CD8-positive, alpha-beta memory T cell (primary cell): ENCODE data around the gene RBM20. TPM values are rescaled to one million over a fixed set of nuclear protein-coding genes. Genes with fewer than 3 reads are reported as not detected.
A peak's percentile ranks its signal among the peaks of the same experiment; 100 is the strongest.
"Not testable (repeated sequence)": the region's sequence is repeated elsewhere in the genome, so short reads cannot be mapped to it uniquely, and the experiment has no call there.

Experiments
- CTCF ChIA-PET: fragments of 350-600 bp; sonication (Branson Sonifier 250); formaldehyde crosslinking; loops from one replicate; lab custom pipeline; 2021; ENCODE audit warnings: antibody characterized with exemption; lab: Charles Lee
- POLR2A ChIA-PET: fragments of 350-600 bp; sonication (Branson Sonifier 250); formaldehyde crosslinking; loops from one replicate; lab custom pipeline; 2021; ENCODE audit warnings: antibody characterized with exemption; lab: Charles Lee
- DNase-seq, 5 donors: peaks; one replicate each; pipeline versions ENCODE4 v3.0.0 to v3.0.0-alpha.2; 2020 to 2022; ENCODE audit warnings: mixed read lengths in 1 of 5
- H3K27ac ChIP-seq: one replicate; pipeline ENCODE4 v1.7.0; 2013; ENCODE audit warnings: low read depth, mild to moderate bottlenecking, low read length, moderate library complexity
- H3K27me3 ChIP-seq: 2 replicates; pipeline ENCODE4 v1.7.0; 2013; ENCODE audit warnings: low read length, mild to moderate bottlenecking; ENCODE audit not compliant: insufficient read depth, poor library complexity, severe bottlenecking
- H3K36me3 ChIP-seq: 2 replicates; pipeline ENCODE4 v1.7.0; 2013; ENCODE audit warnings: mild to moderate bottlenecking, low read length, moderate library complexity; ENCODE audit not compliant: insufficient read depth
- H3K4me1 ChIP-seq: 2 replicates; pipeline ENCODE4 v1.7.0; 2013; ENCODE audit warnings: mild to moderate bottlenecking, low read length, moderate library complexity; ENCODE audit not compliant: insufficient read depth
- H3K4me3 ChIP-seq: 2 replicates; pipeline ENCODE4 v1.7.0; 2013; ENCODE audit warnings: mild to moderate bottlenecking, low read length
- H3K9me3 ChIP-seq: 2 replicates; pipeline ENCODE4 v1.7.0; 2013; ENCODE audit warnings: mild to moderate bottlenecking, low read length
- H3K27ac Mint-ChIP-seq, 8 donors: one replicate each; pipeline ENCODE4 v1.8.0; 2020 to 2021; ENCODE audit warnings: mixed read lengths in 8 of 8, mild to moderate bottlenecking in 6 of 8, inconsistent platforms in 3 of 8, moderate library complexity in 3 of 8
- H3K27me3 Mint-ChIP-seq, 2 donors: one replicate each; pipeline ENCODE4 v1.8.0; 2020 to 2021; ENCODE audit warnings: mixed read lengths in 2 of 2, mild to moderate bottlenecking in 1 of 2, moderate library complexity in 1 of 2
- H3K36me3 Mint-ChIP-seq, 3 donors: one replicate each; pipeline ENCODE4 v1.8.0; 2020 to 2021; ENCODE audit warnings: mixed read lengths in 3 of 3, inconsistent platforms in 1 of 3, mild to moderate bottlenecking in 1 of 3
- H3K4me1 Mint-ChIP-seq, 3 donors: one replicate each; pipeline ENCODE4 v1.8.0; 2020 to 2021; ENCODE audit warnings: mixed read lengths in 3 of 3, inconsistent platforms in 1 of 3, mild to moderate bottlenecking in 1 of 3
- H3K4me3 Mint-ChIP-seq, 7 donors: one replicate each; pipeline ENCODE4 v1.8.0; 2020 to 2021; ENCODE audit warnings: mixed read lengths in 7 of 7, mild to moderate bottlenecking in 6 of 7, moderate library complexity in 4 of 7, inconsistent platforms in 2 of 7
- H3K9me3 Mint-ChIP-seq, 5 donors: one replicate each; pipeline ENCODE4 v1.8.0; 2020 to 2022; ENCODE audit warnings: mixed read lengths in 5 of 5, mild to moderate bottlenecking in 3 of 5, moderate library complexity in 2 of 5, inconsistent platforms in 1 of 5
- polyA plus RNA-seq: library from polyadenylated mRNA; unstranded; fragments of 300-500 nt; fragmentation: Illumina TruSeq; gene quantifications from one replicate; pipeline ENCODE4 v1.2.3, GENCODE V29; 2021
- total RNA-seq, 2 experiments: library from RNA; stranded (reverse); gene quantifications; one replicate each; pipeline ENCODE4 v1.2.3, GENCODE V29; 2021

The RBM20 gene
- total and polyA plus RNA-seq, 3 experiments from 2014 or later, result 0.07 to 0.09 TPM; not detected in 1

DNA sequence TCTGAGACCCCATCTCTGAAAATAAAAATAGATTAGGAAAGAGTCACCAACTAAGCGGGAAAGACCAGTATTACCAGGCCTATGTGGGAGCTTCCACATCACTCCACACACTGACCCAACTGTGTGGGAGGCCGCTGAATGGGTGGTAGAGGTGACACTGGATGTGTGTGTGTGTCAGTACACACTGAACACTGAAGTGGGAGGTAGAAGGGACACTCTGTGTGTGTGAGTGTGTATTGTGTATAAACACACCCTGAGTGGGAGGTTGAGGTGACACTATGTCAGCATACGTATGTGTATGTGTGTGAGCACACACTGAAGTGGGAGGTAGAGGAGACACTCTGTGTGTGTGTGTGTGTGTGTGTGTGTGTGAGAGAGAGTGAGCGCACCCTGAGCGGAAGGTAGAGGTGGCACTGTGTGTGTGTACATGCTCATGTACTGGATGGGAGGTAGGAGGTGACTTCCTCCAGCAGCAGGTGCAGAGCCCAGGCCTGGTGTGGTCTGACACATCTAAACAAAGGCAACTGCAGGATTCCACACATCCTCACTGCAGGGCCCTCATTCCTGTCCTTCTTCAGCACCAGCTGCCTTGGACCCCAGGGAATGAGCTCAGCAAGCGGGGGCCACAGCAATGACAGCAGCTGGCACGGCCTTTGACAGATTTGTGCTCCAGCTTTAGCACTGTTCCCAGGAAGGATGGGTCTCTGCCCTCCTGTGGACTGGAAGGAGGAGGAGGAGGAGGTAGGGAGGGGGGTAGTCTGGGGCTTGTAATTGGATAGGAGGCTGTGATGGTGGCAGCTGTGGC lies 26.5 kb upstream of the RBM20 start:
- no peaks in the 10 kb centered on the region for H3K36me3 Mint-ChIP-seq
- no peak for DNase-seq
- H3K9me3 ChIP-seq, result no peaks in the 10 kb centered on the region
- H3K9me3 Mint-ChIP-seq, result peaks cover 0 to 8% (median 0%) of the 10 kb centered on the region in 5 donors
- H3K36me3 ChIP-seq, result no peaks in the 10 kb centered on the region
- POLR2A ChIA-PET, result no interaction called here
- CTCF ChIA-PET, result interaction anchor here (1.2 kb wide), 1 partner anchor 17 kb away, joined by 3 read pairs; no protein-coding TSS in a partner anchor
- no peaks in the 10 kb centered on the region for H3K27me3 ChIP-seq
- peaks cover 8% of the 10 kb centered on the region for H3K4me1 ChIP-seq
- peaks cover 0 to 2% of the 10 kb centered on the region in 2 donors for H3K27me3 Mint-ChIP-seq
- peak overlapping the region in 2 of 7 donors; percentile 13 to 33 for H3K4me3 Mint-ChIP-seq
- H3K4me3 ChIP-seq, result no peak overlapping the region
- peak overlapping the region in 6 of 8 donors; percentile 2 to 54 (median 42) for H3K27ac Mint-ChIP-seq
- peaks cover 9 to 22% (median 14%) of the 10 kb centered on the region in 3 donors for H3K4me1 Mint-ChIP-seq
- H3K27ac ChIP-seq, result no peak overlapping the region

DNA sequence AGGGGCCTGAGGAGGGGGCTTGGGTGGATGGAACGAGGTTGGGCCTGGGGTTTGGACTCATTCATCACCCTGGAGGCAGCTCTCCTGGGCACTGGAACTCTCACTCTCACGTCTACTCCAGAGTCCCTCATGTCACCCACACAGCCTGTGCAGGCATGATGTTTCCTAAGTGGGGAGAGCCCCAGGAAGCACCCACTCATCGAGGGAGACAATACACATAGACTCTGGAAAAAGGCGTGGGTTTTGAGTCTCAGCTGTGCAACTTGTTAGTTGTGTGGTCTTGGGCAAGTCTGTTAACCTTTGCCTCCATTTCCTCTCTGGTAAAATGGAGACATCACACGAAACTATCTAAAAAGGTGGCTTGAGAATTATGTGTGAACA lies 25.9 kb upstream of the RBM20 start:
- peaks cover 8% of the 10 kb centered on the region for H3K4me1 ChIP-seq
- peaks cover 0 to 2% of the 10 kb centered on the region in 2 donors for H3K27me3 Mint-ChIP-seq
- peaks cover 0 to 8% (median 0%) of the 10 kb centered on the region in 5 donors for H3K9me3 Mint-ChIP-seq
- no peaks in the 10 kb centered on the region for H3K36me3 Mint-ChIP-seq
- no peaks in the 10 kb centered on the region for H3K36me3 ChIP-seq
- ChIA-PET CTCF (no interaction called here), POLR2A (no interaction called here)
- H3K27me3 ChIP-seq, result no peaks in the 10 kb centered on the region
- no peak overlapping the region for H3K4me3 ChIP-seq
- no peak for DNase-seq
- H3K27ac ChIP-seq, result no peak overlapping the region
- H3K27ac Mint-ChIP-seq, result peak overlapping the region in 2 of 8 donors; percentile 2 to 45
- H3K9me3 ChIP-seq, result no peaks in the 10 kb centered on the region
- peak overlapping the region in 1 of 7 donors; percentile 33 for H3K4me3 Mint-ChIP-seq
- peaks cover 9 to 19% (median 14%) of the 10 kb centered on the region in 3 donors for H3K4me1 Mint-ChIP-seq

DNA sequence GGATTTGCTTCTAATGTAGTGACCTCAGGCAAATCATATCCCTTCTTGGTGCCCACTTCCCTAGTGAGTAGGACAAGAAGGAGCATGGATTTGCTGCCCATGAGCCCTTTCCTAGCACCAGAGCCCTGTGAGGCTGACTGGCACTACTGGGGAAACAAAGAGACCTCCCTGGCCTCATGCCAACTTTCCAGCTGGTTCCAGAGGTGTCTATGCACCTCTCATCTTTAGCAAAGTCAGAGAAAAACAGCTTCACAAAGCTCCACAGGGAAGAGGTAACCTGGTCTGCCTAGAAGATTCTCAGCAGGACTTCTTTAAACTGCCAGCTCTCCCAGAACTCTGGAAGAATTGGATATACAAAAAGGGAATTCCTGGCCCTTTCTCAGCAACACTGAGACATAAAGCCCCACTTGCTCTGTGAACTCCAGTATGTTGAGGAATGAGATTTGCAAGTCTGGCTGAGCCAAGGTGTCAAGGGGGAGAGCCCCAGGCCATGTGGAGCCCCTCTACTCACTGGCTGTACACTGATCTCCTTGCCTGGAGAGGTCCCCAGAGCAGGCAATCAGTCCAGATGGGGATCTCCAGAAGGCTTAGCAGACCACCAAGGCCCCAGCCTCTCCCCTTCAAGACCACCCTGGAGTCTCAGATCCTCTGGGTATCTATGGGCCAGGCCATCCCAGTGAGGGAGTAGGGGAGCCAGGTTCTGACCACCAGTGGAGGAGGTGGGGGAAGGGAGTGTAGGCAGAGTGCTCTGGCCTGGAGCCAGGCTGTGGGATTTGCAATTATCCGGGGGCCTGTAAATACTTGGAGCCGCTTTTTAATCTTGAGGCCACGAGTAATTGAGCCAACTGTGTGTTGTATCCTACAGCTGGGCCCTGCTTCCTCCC lies 24.4 kb upstream of the RBM20 start:
- Histone ChIP-seq H3K4me3 (no peak overlapping the region), H3K36me3 (no peaks in the 10 kb centered on the region), H3K4me1 (peaks cover 8% of the 10 kb centered on the region), H3K9me3 (no peaks in the 10 kb centered on the region), H3K27me3 (no peaks in the 10 kb centered on the region), H3K27ac (no peak overlapping the region)
- Mint-ChIP-seq H3K9me3 (peaks cover 0 to 8% (median 0%) of the 10 kb centered on the region in 5 donors), H3K4me1 (peaks cover 9 to 19% (median 14%) of the 10 kb centered on the region in 3 donors), H3K27me3 (peaks cover 3 to 7% of the 10 kb centered on the region in 2 donors), H3K27ac (peak overlapping the region in 1 of 8 donors; percentile 24), H3K36me3 (no peaks in the 10 kb centered on the region), H3K4me3 (no peak overlapping the region)
- DNase-seq, result no peak
- CTCF ChIA-PET, result interaction anchor here (1.2 to 2.5 kb wide), 2 partner anchors 9 to 17 kb away, joined by 3 to 6 read pairs; no protein-coding TSS in a partner anchor
- POLR2A ChIA-PET, result no interaction called here

DNA sequence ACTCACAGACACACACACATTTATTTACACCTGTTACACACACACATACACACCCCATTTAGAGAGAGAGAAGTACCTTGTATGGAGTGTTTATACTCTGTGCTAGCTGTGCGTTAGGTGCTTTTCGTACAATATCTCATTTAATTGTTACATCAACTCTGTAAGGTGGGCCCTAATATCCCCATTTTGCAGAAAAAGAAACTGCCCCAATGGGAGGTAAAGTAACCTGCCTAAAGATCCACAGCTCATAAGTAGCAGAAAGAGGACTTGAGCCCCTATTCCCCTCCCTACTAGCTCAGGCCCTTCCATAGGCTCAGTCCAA lies 23.8 kb upstream of the RBM20 start:
- Mint-ChIP-seq H3K27me3 (peaks cover 3 to 7% of the 10 kb centered on the region in 2 donors), H3K4me1 (peaks cover 9 to 19% (median 14%) of the 10 kb centered on the region in 3 donors), H3K4me3 (no peak overlapping the region), H3K27ac (no peak overlapping the region), H3K36me3 (peaks cover 0 to 2% (median 0%) of the 10 kb centered on the region in 3 donors), H3K9me3 (peaks cover 0 to 8% (median 0%) of the 10 kb centered on the region in 5 donors)
- Histone ChIP-seq H3K27me3 (no peaks in the 10 kb centered on the region), H3K9me3 (no peaks in the 10 kb centered on the region), H3K36me3 (no peaks in the 10 kb centered on the region), H3K4me1 (peaks cover 8% of the 10 kb centered on the region), H3K27ac (no peak overlapping the region), H3K4me3 (no peak overlapping the region)
- ChIA-PET CTCF (interaction anchor here (2.5 kb wide), 1 partner anchor 16 kb away, joined by 6 read pairs; no protein-coding TSS in a partner anchor), POLR2A (no interaction called here)
- DNase-seq, result no peak

DNA sequence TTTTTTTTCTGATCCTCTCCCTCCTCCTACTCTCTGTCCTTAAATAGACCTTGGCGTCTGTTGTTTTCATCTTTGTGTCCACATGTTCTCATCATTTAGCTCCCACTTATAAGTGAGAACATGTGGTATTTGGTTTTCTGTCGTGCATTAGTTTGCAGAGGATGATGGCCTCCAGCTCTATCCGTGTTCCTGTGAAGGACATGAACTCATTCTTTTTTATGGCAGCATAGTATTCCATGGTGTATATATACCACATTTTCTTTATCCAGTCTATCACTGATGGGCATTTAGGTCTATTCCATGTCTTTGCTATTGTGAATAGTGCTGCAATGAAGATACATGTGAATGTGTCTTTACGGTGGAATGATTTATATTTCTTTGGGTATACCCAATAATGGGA lies 20.8 kb upstream of the RBM20 start:
- H3K4me1 Mint-ChIP-seq, DNase-seq, H3K4me3 Mint-ChIP-seq, H3K36me3 ChIP-seq, H3K4me1 ChIP-seq, H3K27ac ChIP-seq, H3K4me3 ChIP-seq, POLR2A ChIA-PET, H3K27ac Mint-ChIP-seq, H3K36me3 Mint-ChIP-seq, H3K9me3 ChIP-seq, H3K27me3 ChIP-seq, H3K9me3 Mint-ChIP-seq: not testable (repeated sequence)
- CTCF ChIA-PET, result interaction anchor here (1.0 kb wide), 2 partner anchors 13 to 49 kb away, joined by 3 to 5 read pairs; no protein-coding TSS in a partner anchor
- peaks cover 7 to 10% of the 10 kb centered on the region in 2 donors for H3K27me3 Mint-ChIP-seq

DNA sequence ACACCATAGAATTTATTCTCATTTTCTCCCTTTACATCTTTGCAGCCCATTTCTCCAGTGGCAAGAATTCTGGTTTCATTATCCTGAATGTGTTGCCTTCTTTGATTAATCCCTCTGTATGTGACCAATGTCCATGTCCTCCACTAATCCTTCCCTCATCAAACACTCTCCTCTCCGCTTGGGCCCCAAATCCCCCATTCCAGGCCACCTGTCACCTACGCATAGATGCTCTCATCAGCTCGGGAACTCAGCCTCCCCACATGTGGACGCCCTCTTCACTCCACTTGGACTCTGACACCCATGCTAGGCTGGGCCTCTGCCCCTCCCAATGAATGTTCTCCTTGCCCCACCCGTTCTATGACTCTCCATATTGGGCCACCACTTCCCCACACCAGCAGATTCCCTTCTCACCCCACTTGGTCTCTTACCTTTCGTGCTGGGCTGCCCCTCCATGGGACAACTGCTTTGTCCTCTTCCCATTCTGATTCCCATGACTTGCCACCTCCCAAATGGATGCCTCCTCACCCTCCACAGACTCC lies 18.7 kb upstream of the RBM20 start:
- H3K9me3 ChIP-seq, result no peaks in the 10 kb centered on the region
- no peak overlapping the region for H3K27ac ChIP-seq
- POLR2A ChIA-PET, result no interaction called here
- H3K4me1 ChIP-seq, result no peaks in the 10 kb centered on the region
- DNase-seq, result no peak
- Mint-ChIP-seq H3K27ac (no peak overlapping the region), H3K36me3 (peaks cover 0 to 5% (median 4%) of the 10 kb centered on the region in 3 donors), H3K4me1 (no peaks in the 10 kb centered on the region), H3K4me3 (no peak overlapping the region), H3K27me3 (peaks cover 7 to 20% of the 10 kb centered on the region in 2 donors), H3K9me3 (peaks cover 0 to 8% (median 0%) of the 10 kb centered on the region in 5 donors)
- H3K27me3 ChIP-seq, result no peaks in the 10 kb centered on the region
- no peaks in the 10 kb centered on the region for H3K36me3 ChIP-seq
- CTCF ChIA-PET, result no interaction called here
- H3K4me3 ChIP-seq, result no peak overlapping the region

DNA sequence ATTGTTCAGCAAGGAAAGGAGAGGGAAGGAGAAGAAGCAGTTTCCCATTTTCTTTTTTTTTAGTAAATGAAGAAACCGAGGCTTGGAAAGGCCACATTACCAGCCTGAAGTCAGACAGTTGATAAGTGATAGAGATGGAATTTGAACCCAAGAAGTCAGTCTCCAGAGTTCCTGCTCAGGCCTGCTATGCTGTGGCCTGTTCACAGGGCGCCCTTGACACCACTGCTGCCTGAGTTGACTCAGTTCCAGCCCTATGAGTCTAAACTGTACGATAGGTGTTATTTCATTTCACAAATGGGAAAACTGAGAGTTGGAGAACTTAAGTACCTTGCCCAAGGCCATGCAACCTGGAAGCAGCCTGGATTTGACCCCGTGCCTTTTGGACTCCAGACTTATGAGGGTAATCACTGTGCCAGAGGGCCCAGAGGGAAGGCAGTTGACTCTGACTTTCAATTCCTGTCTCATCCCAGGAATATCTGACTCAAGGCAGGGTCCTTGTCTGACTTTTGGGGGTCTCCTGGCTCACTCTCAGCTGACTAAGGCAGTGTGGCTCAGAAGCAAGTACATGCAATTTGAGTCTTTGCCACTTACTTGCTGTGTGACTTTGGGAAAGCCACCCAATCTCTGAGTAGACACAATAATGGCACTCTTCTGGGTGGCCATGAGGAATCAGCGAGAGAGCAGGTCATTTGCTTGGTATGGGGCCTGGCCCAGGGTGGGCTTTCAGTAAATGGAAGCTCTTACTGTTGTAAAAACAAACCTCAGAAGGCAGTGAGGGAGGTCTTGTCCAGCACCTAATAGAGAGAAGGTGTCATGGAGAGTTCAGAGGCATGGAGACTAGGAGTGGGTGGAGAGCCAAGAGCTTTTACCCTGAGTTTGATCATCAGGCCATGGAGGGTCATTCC lies 17.9 kb upstream of the RBM20 start:
- H3K27ac ChIP-seq, result no peak overlapping the region
- no peaks in the 10 kb centered on the region for H3K36me3 ChIP-seq
- Mint-ChIP-seq H3K36me3 (peaks cover 0 to 5% (median 4%) of the 10 kb centered on the region in 3 donors), H3K4me3 (no peak overlapping the region), H3K4me1 (no peaks in the 10 kb centered on the region), H3K27ac (no peak overlapping the region), H3K27me3 (peaks cover 7 to 20% of the 10 kb centered on the region in 2 donors), H3K9me3 (peaks cover 0 to 6% (median 0%) of the 10 kb centered on the region in 5 donors)
- ChIA-PET CTCF (no interaction called here), POLR2A (no interaction called here)
- no peaks in the 10 kb centered on the region for H3K27me3 ChIP-seq
- DNase-seq, result no peak
- no peak overlapping the region for H3K4me3 ChIP-seq
- no peaks in the 10 kb centered on the region for H3K4me1 ChIP-seq
- no peaks in the 10 kb centered on the region for H3K9me3 ChIP-seq
